Central memory CD4-positive, alpha-beta T cell (primary cell): ENCODE results near the gene PM20D1.
"Not testable (repeated sequence)": the region's sequence is repeated elsewhere in the genome, so short reads cannot be mapped to it uniquely, and the experiment has no call there.

Source experiments
- DNase-seq: peaks from one replicate; pipeline ENCODE4 v3.0.0; 2022
- total RNA-seq, 3 experiments: gene quantifications; one replicate each; lab custom pipeline; 2026; lab: John Stamatoyannopoulos, UW

Gene PM20D1
- total RNA-seq: 0.25 to 2.3 (median 0.38) reads per million in 3 experiments

DNA sequence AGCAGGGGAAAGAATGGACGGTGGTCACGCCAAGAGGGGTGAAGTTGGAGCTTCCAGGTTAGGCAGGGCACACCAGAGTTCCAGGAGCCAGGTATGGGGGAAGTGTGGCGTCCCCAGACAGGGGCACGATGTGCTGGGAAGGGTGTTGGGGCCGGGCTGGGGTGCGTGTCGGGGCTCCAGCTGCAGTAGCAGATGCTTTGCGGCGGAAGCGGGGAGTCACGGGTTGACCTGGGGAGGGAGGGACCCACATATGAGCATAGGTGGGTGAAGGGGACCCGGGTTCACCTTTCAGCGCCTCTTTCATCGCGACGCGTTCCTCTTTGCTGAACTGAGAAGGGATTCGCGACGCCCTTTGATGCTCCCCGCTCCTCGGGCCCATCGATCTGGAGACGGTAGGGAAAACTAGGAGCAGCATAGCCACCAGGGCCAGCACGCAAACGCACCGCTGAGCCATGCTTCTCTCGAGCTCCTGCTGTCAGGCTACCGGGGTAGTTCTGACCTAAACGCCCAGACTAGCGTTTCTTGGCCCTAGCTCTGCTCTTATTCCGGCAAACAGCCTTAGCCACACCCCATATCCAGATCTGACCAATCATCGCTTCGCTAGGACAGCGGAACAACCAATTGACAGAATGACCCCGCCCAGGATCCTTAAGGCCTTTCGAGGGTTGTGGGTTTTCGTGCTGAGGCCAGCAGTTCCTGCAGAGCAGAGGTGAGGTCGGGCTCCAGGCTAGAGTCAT, at the start of gene PM20D1:
Gene PM20D1 (minus strand): TSS at position 514 of the 737 bp plus-strand sequence. CDS start 60 bp downstream, at position 454.
- DNase-seq: peak; percentile 88

- DNase-seq: no peak
Measured at GRCh38 chr1:205896351-205896750, 46.4 kb upstream of the PM20D1 start.

- not testable (repeated sequence) for DNase-seq
Measured at GRCh38 chr1:205894119-205894518, 44.2 kb upstream of the PM20D1 start.

DNA sequence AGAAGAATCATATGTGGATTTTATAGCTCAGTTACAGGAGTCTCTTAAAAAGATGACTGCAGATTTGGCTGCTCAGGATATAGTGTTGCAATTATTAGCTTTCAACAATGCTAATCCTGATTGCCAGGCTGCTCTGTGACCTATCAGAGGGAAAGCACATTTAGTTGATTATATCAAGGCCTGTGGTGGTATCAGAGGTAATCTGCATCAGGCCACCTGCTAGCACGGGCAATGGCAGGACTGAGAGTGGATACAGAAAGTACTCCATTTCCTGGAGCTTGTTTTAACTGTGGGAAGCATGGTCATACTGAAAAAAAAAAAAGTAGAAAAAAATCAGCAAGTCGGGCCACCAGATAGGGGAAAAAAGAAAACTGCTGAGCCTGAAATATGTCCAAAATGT, 42.2 kb upstream of the PM20D1 start:
- DNase-seq: not testable (repeated sequence)

DNA sequence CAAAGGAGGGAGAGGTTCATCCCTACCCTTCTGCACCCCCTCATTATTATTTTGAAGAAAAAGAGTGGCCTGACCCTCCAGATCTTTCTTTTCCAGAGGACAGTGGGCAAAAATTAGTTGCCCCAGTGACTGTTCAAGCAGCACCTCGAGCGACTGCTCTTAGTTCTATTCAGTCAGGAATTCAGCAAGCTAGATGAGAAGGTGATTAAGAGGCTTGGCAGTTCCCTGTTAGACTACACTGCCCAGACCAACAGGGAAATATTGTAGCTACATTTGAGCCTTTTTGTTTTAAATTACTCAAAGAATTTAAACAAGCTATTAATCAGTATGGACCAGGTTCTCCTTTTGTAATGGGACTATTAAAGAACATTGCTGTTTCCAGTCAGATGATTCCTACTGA, 41.5 kb upstream of the PM20D1 start:
- not testable (repeated sequence) for DNase-seq

- not testable (repeated sequence) for DNase-seq
Measured at GRCh38 chr1:205890631-205891030, 40.7 kb upstream of the PM20D1 start.

- not testable (repeated sequence) for DNase-seq
Measured at GRCh38 chr1:205889706-205890105, 39.8 kb upstream of the PM20D1 start.

- DNase-seq: not testable (repeated sequence)
Measured at GRCh38 chr1:205889006-205889405, 39.1 kb upstream of the PM20D1 start.

DNA sequence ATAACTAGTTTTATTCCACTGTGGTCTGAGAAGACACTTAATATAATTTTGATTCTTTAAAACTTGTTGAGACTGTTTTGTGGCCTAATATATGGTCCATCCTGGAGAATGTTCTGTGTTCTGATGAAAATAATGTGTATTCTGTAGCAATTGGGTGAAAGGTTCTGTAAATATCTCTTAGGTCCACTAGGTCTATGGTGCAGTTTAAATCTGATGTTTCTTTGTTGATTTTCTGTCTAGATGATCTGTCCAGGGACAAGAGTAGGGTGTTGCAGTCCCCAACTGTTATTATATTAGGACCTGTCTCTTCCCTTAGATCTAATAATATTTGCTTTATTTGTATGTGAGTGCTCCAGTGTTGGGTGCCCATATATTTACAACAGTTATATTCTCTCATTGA, 33.9 kb upstream of the PM20D1 start:
- no peak for DNase-seq

DNA sequence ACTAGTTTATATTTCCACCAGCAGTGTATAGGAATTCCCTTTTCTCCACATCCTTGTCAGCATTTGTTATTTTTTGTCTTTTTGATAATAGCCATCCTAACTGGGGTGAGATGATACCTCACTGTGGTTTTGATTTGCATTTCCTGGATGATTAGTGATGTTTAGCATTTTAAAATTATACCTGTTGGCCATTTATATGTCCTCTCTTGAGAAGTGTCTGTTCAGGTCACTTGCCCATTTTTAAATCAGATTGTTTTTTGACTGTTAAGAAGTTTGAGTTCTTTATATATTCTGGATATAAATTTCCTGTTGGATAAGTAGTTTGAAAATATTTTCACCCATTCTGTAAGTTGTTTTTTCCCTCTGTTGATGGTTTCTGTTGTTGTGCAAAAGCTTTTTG, 31.0 kb upstream of the PM20D1 start:
- no peak for DNase-seq

GRCh38 chr1:205879974-205880373, 30.0 kb upstream of the PM20D1 start:
- DNase-seq: no peak

DNA sequence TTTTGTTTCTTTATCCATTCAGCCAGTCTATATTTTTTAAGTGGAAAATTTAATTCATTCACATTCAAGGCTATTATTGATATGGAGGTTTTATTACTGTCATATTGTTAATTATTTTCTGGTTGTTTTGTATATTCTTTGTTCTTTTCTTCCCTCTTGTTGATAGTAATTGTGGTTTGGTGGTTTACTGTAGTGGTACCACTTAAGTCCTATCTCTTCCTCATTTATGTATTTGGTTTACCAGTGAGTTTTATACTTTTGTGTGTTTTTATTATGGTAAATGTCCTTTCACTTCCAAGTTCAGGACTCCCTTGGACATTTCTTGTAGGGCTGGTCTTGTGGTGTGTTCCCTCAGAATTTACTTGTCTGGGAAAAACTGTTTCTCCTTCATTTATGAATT, 28.1 kb upstream of the PM20D1 start:
- DNase-seq: no peak

- not testable (repeated sequence) for DNase-seq
Measured at GRCh38 chr1:205873148-205873547, 23.2 kb upstream of the PM20D1 start.

DNA sequence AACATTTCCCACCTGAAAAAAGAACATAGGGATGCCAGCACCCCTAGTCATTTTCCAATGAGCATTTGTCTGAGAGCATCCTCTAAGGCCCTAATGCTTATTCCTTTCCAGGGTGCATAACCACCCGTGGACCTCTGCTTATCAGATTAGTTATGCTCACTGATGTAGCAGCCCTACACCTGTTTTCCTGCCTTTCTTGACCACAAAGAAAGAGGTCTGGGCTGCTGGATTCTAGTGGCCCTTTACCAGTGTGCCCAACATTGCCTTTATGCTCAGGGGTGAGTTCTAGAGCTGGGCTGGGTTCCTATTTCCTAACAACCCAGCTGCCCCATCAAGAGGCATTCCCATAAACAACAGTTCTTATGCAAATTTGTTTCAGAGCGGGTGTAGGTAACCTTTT, 20.3 kb upstream of the PM20D1 start:
- DNase-seq: no peak

- DNase-seq: no peak
Measured at GRCh38 chr1:205861540-205861939, 11.6 kb upstream of the PM20D1 start.

- DNase-seq: no peak
Measured at GRCh38 chr1:205858141-205858961, 8.4 kb upstream of the PM20D1 start.

GRCh38 chr1:205857501-205857900, 7.6 kb upstream of the PM20D1 start:
- DNase-seq: not testable (repeated sequence)

GRCh38 chr1:205856433-205856832, 6.5 kb upstream of the PM20D1 start:
- DNase-seq: no peak

DNA sequence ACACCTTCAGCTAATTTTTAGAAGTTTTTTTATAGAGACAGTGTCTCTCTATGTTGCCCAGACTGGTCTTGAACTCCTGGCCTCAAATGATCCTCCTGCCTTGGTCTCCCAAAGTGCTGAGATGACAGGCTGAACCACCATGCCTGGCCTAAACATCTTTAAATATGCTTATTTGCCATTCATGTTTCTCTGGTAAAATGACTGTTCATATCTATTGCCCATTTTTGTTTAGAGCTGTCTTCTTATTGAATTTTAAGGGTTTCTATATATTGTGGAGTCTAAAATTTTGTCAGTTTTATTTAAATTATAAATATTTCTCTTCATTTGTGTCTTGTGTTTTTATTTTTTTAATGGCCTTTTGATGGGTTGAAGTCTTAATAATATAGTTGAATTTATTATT, 3.0 kb upstream of the PM20D1 start:
- no peak for DNase-seq

- no peak for DNase-seq
Measured at GRCh38 chr1:205851993-205852392, 2.1 kb upstream of the PM20D1 start.

DNA sequence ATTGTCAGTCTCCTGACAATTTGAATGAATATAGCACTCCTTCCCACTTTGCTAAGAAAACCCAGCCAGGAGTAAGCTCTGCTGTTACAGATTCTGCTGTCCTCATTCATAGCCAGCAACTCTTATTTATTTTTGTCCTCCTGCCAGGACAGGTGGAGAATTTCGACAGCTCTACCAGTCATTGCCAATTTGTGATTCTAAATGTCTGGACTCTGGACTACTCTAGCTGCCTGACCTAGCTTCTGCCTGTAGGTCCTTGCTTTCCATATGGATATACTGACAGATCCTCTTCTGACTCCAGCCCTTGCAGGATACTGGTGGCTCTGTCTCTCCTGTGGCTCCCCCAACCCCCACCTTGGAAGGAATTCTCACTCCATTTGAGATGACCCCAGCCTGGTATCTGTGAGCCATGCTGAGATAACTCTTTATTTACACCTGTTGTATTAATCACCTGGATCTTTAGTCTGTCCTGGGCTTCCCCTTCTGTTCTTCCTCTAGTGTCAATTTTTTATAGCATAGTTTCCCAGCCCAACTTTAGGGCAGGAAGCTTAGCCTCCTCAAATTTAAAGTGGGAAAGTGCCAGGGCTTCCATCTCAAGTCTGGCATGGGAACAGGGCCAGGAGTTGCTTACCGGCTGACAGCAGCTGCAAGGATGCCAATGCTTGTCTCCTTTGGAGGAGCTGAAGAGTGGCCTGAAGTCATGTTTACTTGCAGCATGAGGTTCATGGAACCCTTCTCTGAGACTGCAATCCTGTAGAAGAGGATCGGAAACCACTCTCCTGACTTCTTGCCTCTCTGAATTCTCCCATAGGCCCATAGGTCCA, 6.7 kb downstream of the PM20D1 start:
- no peak for DNase-seq

DNA sequence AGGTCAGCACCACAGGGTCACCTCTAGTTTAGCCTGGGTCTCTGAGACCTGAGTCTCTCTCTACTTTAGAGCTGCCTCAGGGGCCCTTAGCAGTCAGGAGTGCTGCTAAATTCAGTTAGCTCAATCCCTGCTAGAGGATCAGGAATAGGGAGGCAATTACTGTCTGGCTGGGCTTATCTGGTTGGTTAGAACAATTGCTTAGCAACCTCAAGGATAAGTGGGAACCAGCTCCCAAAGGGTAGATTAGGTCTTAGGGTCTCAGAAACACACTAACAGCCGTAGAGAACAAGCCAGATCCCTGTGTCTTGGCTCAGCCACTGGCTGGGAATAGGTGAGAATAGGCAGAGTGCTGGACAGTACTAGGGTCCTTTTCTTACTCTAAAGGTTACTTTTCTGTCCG, 7.7 kb downstream of the PM20D1 start:
- DNase-seq: no peak
